ENCODE data around the gene NLGN1.

NLGN1 gene

GRCh38 chr3:174051191-174051590, 653.6 kb downstream of the NLGN1 start:
- Histone ChIP-seq H3K4me1 (ENCODE audit: insufficient read depth, poor library complexity, severe bottlenecking) (no peaks in the 10 kb centered on the region), H3K36me3 (ENCODE audit: low read depth) (no peaks in the 10 kb centered on the region), H3K27ac (ENCODE audit: poor library complexity, severe bottlenecking) (no peak overlapping the region), H3K4me3 (ENCODE audit: severe bottlenecking) (no peak overlapping the region), H3K9me3 (ENCODE audit: severe bottlenecking) (no peaks in the 10 kb centered on the region), H3K27me3 (ENCODE audit: insufficient read depth, poor library complexity, severe bottlenecking) (no peaks in the 10 kb centered on the region)
- TF ChIP-seq, protein P1, sequence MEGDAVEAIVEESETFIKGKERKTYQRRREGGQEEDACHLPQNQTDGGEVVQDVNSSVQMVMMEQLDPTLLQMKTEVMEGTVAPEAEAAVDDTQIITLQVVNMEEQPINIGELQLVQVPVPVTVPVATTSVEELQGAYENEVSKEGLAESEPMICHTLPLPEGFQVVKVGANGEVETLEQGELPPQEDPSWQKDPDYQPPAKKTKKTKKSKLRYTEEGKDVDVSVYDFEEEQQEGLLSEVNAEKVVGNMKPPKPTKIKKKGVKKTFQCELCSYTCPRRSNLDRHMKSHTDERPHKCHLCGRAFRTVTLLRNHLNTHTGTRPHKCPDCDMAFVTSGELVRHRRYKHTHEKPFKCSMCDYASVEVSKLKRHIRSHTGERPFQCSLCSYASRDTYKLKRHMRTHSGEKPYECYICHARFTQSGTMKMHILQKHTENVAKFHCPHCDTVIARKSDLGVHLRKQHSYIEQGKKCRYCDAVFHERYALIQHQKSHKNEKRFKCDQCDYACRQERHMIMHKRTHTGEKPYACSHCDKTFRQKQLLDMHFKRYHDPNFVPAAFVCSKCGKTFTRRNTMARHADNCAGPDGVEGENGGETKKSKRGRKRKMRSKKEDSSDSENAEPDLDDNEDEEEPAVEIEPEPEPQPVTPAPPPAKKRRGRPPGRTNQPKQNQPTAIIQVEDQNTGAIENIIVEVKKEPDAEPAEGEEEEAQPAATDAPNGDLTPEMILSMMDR (IDR thresholded peaks at IDR 0.05; ENCODE audit: poor library complexity, severe bottlenecking), result no peak
- DNase-seq (ENCODE audit: low spot score), result no peak
- ATAC-seq (ENCODE audit: low read depth), result no peak

DNA sequence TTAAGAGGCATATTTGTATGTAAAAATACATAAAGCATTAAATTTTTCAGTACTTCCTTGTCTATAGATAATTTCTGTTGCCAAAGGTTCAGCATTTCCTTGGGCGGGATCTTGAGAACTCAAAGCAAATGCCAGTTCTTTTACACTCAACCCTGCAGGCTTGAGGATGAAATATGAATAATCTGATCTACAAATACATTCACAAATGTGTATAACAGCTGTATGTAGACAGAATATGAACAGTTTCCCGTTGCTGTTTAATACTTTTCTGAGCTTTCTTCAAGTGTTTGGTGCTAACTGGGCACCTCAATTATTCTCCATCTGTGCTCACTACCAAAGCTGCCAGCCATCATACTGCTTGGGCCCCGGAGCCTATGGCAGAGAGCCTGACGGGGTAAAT, 661.3 kb downstream of the NLGN1 start:
- no peak for DNase-seq (ENCODE audit: low spot score)
- Histone ChIP-seq H3K27ac (ENCODE audit: poor library complexity, severe bottlenecking) (no peak overlapping the region), H3K36me3 (ENCODE audit: low read depth) (no peaks in the 10 kb centered on the region), H3K9me3 (ENCODE audit: severe bottlenecking) (no peaks in the 10 kb centered on the region), H3K4me1 (ENCODE audit: insufficient read depth, poor library complexity, severe bottlenecking) (no peaks in the 10 kb centered on the region), H3K4me3 (ENCODE audit: severe bottlenecking) (no peak overlapping the region), H3K27me3 (ENCODE audit: insufficient read depth, poor library complexity, severe bottlenecking) (no peaks in the 10 kb centered on the region)
- no peak for ATAC-seq (ENCODE audit: low read depth)
- TF ChIP-seq, protein P1 (IDR thresholded peaks at IDR 0.05; ENCODE audit: poor library complexity, severe bottlenecking), result no peak

DNA sequence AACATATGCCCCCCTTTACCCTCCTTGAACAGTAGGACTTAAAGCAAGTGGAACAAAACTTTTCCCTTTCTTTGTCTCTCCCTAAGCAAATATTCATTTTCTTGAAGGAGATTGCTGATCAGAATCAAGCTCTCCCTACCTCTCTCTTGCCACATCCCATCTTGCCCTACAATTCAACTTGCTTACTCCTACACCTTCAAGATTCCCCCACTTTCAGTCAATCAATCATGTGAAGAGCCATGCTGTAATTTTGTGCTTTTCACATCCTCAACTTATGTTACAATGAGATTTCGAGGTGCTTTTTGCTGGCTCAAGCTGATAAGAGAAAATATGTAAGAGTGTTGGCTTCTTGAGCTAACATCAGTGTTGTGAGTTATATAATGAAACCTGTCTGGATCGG, 662.9 kb downstream of the NLGN1 start:
- ATAC-seq (ENCODE audit: low read depth), result no peak

DNA sequence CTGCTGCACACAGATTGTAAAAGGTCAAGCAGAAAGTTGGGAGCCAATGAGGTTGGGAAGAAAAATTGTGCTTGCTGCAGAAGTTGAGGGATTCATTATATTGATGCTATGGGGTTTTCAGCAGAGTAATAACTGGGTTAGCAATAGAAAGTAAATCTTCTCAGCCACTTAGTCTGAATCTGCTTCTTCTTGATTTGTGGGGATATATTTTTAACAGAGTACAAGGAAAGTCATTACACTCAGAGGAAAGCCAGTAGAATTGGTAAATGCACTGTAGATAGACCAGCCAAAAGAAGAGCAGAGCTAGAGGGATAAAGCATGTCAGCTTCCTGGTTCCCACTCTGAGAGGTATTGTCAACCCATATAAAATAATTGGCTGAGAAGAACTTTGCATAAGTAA, 663.6 kb downstream of the NLGN1 start:
- Histone ChIP-seq H3K27me3 (ENCODE audit: insufficient read depth, poor library complexity, severe bottlenecking) (no peaks in the 10 kb centered on the region), H3K27ac (ENCODE audit: poor library complexity, severe bottlenecking) (no peak overlapping the region), H3K9me3 (ENCODE audit: severe bottlenecking) (no peaks in the 10 kb centered on the region), H3K4me1 (ENCODE audit: insufficient read depth, poor library complexity, severe bottlenecking) (no peaks in the 10 kb centered on the region), H3K36me3 (ENCODE audit: low read depth) (no peaks in the 10 kb centered on the region), H3K4me3 (ENCODE audit: severe bottlenecking) (no peak overlapping the region)
- DNase-seq (ENCODE audit: low spot score), result no peak
- no peak for ATAC-seq (ENCODE audit: low read depth)
- TF ChIP-seq, protein P1 (IDR thresholded peaks at IDR 0.05; ENCODE audit: poor library complexity, severe bottlenecking), result no peak

More for the DNA sequence above, 662.9 kb downstream of the NLGN1 start:
- Histone ChIP-seq H3K27ac (ENCODE audit: poor library complexity, severe bottlenecking) (no peak overlapping the region), H3K9me3 (ENCODE audit: severe bottlenecking) (no peaks in the 10 kb centered on the region), H3K36me3 (ENCODE audit: low read depth) (no peaks in the 10 kb centered on the region), H3K4me1 (ENCODE audit: insufficient read depth, poor library complexity, severe bottlenecking) (no peaks in the 10 kb centered on the region), H3K27me3 (ENCODE audit: insufficient read depth, poor library complexity, severe bottlenecking) (no peaks in the 10 kb centered on the region), H3K4me3 (ENCODE audit: severe bottlenecking) (no peak overlapping the region)
- TF ChIP-seq, protein P1 (IDR thresholded peaks at IDR 0.05; ENCODE audit: poor library complexity, severe bottlenecking), result no peak
- no peak for DNase-seq (ENCODE audit: low spot score)

GRCh38 chr3:174061731-174062130, 664.2 kb downstream of the NLGN1 start:
- ATAC-seq (ENCODE audit: low read depth) (no peak), DNase-seq (ENCODE audit: low spot score) (no peak)
- no peak overlapping the region for H3K27ac ChIP-seq (ENCODE audit: poor library complexity, severe bottlenecking)
- H3K36me3 ChIP-seq (ENCODE audit: low read depth), result no peaks in the 10 kb centered on the region
- no peaks in the 10 kb centered on the region for H3K9me3 ChIP-seq (ENCODE audit: severe bottlenecking)
- H3K27me3 ChIP-seq (ENCODE audit: insufficient read depth, poor library complexity, severe bottlenecking), result no peaks in the 10 kb centered on the region
- H3K4me3 ChIP-seq (ENCODE audit: severe bottlenecking), result no peak overlapping the region
- no peaks in the 10 kb centered on the region for H3K4me1 ChIP-seq (ENCODE audit: insufficient read depth, poor library complexity, severe bottlenecking)
- TF ChIP-seq, protein P1 (IDR thresholded peaks at IDR 0.05; ENCODE audit: poor library complexity, severe bottlenecking), result no peak

All from RWPE2 (cell line).